H1 (cell line): Measurements from ENCODE around the gene SCNN1B.

Experiments used
- CTCF ChIP-seq, 3 experiments: IDR thresholded peaks; 1 replicate in 2 of 3; 2 replicates in 1 of 3; pipeline versions ENCODE4 v1.5.1 to v1.6.1; 2011; ENCODE audit warnings: low read length in 3 of 3, mild to moderate bottlenecking in 3 of 3, inconsistent platforms in 2 of 3, low read depth in 1 of 3, moderate library complexity in 1 of 3; ENCODE audit not compliant: insufficient read depth in 1 of 3; ENCODE audit errors: control extremely low read depth in 1 of 3
- TAF1 ChIP-seq: IDR thresholded peaks from 2 replicates; pipeline ENCODE4 v1.6.1; 2011; ENCODE audit warnings: mild to moderate bottlenecking, low read depth, low read length
- USF2 ChIP-seq: IDR thresholded peaks from 2 replicates; pipeline ENCODE4 v1.6.1; 2011; ENCODE audit warnings: low read length, improper control_type of control experiment

GRCh38 chr16:23362460-23363317 lies 60.6 kb downstream of the SCNN1B start:
- no peak for TF ChIP-seq USF2
- TF ChIP-seq TAF1 = no peak
- no peak for TF ChIP-seq CTCF (IDR thresholded peaks at IDR 0.05; ENCODE audit: control extremely low read depth in 1 of 3, insufficient read depth in 1 of 3, low read depth in 1 of 3, low read length in 3 of 3)
